Keratinocyte (primary cell): ENCODE measurements around the gene DRAM2. TPM values are rescaled to one million over a fixed set of nuclear protein-coding genes. Genes with fewer than 3 reads are reported as not detected.

ENCODE experiments used
- DNase-seq: peaks from one replicate; pipeline ENCODE4 v3.0.0-alpha.2; 2011; ENCODE audit warnings: low read depth, missing footprints, low spot score
- FAIRE-seq: peaks from 2 replicates; lab custom pipeline; 2011; peaks lifted over from hg19 to GRCh38; lab: Jason Lieb, UNC
- H2AFZ ChIP-seq: 2 replicates; pipeline ENCODE4 v1.6.0; 2012; ENCODE audit warnings: low read length, control low read depth, inconsistent platforms; ENCODE audit not compliant: control insufficient read depth
- H3K27ac ChIP-seq: 2 replicates; pipeline ENCODE4 v1.5.1; 2011; ENCODE audit warnings: low read length; ENCODE audit not compliant: control insufficient read depth, insufficient read depth
- H3K27me3 ChIP-seq: 3 replicates; pipeline ENCODE4 v1.6.0; 2011; ENCODE audit warnings: low read length; ENCODE audit not compliant: control insufficient read depth, insufficient read depth; ENCODE audit errors: extremely low read depth
- H3K36me3 ChIP-seq, 2 experiments: 2 replicates in 1 of 2; 3 replicates in 1 of 2; pipeline ENCODE4 v1.5.1; 2011; ENCODE audit warnings: low read length in 2 of 2, mild to moderate bottlenecking in 1 of 2; ENCODE audit not compliant: control insufficient read depth in 2 of 2, insufficient read depth in 2 of 2; ENCODE audit errors: extremely low read depth in 1 of 2
- H3K4me1 ChIP-seq: 3 replicates; pipeline ENCODE4 v1.5.1; 2011; ENCODE audit warnings: low read length; ENCODE audit not compliant: control insufficient read depth, insufficient read depth; ENCODE audit errors: extremely low read depth
- H3K4me2 ChIP-seq: 3 replicates; pipeline ENCODE4 v1.6.0; 2011; ENCODE audit warnings: low read depth, low read length; ENCODE audit not compliant: control insufficient read depth, insufficient read depth; ENCODE audit errors: extremely low read depth
- H3K4me3 ChIP-seq, 3 experiments: fragments of 200-600 bp in 1 of 3; sonication (generic) in 1 of 3; 2 replicates in 2 of 3; 3 replicates in 1 of 3; pipeline ENCODE4 v1.5.1; 2011 to 2016; ENCODE audit warnings: low read length in 3 of 3, mild to moderate bottlenecking in 3 of 3, control low read depth in 2 of 3, inconsistent platforms in 1 of 3, low read depth in 1 of 3, mixed read lengths in 1 of 3, mixed run types in 1 of 3, moderate library complexity in 1 of 3; ENCODE audit not compliant: control insufficient read depth in 2 of 3, insufficient read depth in 2 of 3; ENCODE audit errors: extremely low read depth in 1 of 3
- H3K79me2 ChIP-seq: 2 replicates; pipeline ENCODE4 v1.6.0; 2012; ENCODE audit warnings: low read length; ENCODE audit not compliant: control insufficient read depth, insufficient read depth
- H3K9ac ChIP-seq: 3 replicates; pipeline ENCODE4 v1.6.0; 2011; ENCODE audit warnings: low read length; ENCODE audit not compliant: control insufficient read depth, insufficient read depth; ENCODE audit errors: extremely low read depth
- H3K9me1 ChIP-seq: 3 replicates; pipeline ENCODE4 v1.6.0; 2011; ENCODE audit warnings: low read length; ENCODE audit not compliant: control insufficient read depth, insufficient read depth; ENCODE audit errors: extremely low read depth
- H3K9me3 ChIP-seq: 2 replicates; pipeline ENCODE4 v1.5.1; 2012; ENCODE audit warnings: low read depth, low read length; ENCODE audit not compliant: control insufficient read depth
- H4K20me1 ChIP-seq: 3 replicates; pipeline ENCODE4 v1.6.0; 2011; ENCODE audit warnings: low read length; ENCODE audit not compliant: control insufficient read depth, insufficient read depth; ENCODE audit errors: extremely low read depth
- EZH2 ChIP-seq: IDR thresholded peaks from one replicate; pipeline ENCODE4 v1.6.1; 2012; ENCODE audit warnings: inconsistent platforms, mild to moderate bottlenecking, low read length, moderate library complexity
- dilution Hi-C: fragments of 300-500 bp; cut with MboI; formaldehyde crosslinking; loops from one replicate; pipeline ENCODE4 v1.7.0; 2020; ENCODE audit warnings: low sequenced_read_pairs; ENCODE audit not compliant: extremely low pct_ligation_motif_present
- polyA plus RNA-seq, 5 experiments: library from polyadenylated mRNA; depleted of rRNA in 3 of 5; stranded (reverse) in 3 of 5; stranded (forward) in 1 of 5; unstranded in 1 of 5; fragments of >200 nt; gene quantifications; 1 replicate in 1 of 5; 2 replicates in 3 of 5; 3 replicates in 1 of 5; pipeline versions ENCODE4 v1.2.1 to v1.2.3, GENCODE V29; 2011 to 2012; ENCODE audit warnings: missing spikeins in 2 of 5, low read depth in 1 of 5, low replicate concordance in 1 of 5
- TF ChIP-seq, protein P1 (sequence below), 3 experiments: IDR thresholded peaks in 1 of 3; conservative IDR thresholded peaks in 1 of 3; optimal IDR thresholded peaks in 1 of 3; 2 replicates in 2 of 3; 3 replicates in 1 of 3; pipeline versions ENCODE3 to v1.5.1; 2011; ENCODE audit warnings: low read length in 3 of 3, mild to moderate bottlenecking in 3 of 3, moderate library complexity in 2 of 3, control low read depth in 1 of 3, inconsistent platforms in 1 of 3; ENCODE audit not compliant: insufficient read depth in 2 of 3; ENCODE audit errors: extremely low read depth in 1 of 3

Gene DRAM2
- polyA plus RNA-seq, 1 donor (not counting 4 experiments of a cell fraction or from before 2014, with no cell fraction given), result 118 TPM

DNA sequence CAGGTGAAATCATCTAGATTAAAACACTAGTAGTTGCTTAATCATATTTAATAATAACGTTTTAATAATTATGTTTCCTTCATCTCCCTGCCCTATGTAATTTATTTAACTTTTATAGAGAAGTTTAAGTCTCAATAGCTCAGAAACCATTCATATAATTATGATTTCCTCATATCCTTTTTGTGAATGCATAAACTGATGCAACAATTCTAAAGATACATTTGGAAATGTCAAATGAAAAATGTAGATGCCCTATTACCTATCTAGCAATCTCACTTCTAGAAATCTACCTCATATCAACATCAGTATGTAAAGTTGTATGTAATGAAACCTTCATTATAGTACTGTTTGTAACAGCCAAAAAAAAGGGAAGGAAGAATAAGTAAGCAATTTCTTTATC lies 10.5 kb downstream of the DRAM2 start:
- H3K36me3 ChIP-seq, result peaks cover 1 to 5% of the 10 kb centered on the region in 2 experiments
- DNase-seq (no peak), FAIRE-seq (no peak)
- H3K79me2 ChIP-seq, result no peaks in the 10 kb centered on the region
- no peak overlapping the region for H3K9ac ChIP-seq
- no peak overlapping the region for H2AFZ ChIP-seq
- no peak overlapping the region for H3K4me2 ChIP-seq
- H3K27ac ChIP-seq, result no peak overlapping the region
- TF ChIP-seq, protein P1, sequence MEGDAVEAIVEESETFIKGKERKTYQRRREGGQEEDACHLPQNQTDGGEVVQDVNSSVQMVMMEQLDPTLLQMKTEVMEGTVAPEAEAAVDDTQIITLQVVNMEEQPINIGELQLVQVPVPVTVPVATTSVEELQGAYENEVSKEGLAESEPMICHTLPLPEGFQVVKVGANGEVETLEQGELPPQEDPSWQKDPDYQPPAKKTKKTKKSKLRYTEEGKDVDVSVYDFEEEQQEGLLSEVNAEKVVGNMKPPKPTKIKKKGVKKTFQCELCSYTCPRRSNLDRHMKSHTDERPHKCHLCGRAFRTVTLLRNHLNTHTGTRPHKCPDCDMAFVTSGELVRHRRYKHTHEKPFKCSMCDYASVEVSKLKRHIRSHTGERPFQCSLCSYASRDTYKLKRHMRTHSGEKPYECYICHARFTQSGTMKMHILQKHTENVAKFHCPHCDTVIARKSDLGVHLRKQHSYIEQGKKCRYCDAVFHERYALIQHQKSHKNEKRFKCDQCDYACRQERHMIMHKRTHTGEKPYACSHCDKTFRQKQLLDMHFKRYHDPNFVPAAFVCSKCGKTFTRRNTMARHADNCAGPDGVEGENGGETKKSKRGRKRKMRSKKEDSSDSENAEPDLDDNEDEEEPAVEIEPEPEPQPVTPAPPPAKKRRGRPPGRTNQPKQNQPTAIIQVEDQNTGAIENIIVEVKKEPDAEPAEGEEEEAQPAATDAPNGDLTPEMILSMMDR (optimal IDR thresholded peaks at IDR 0.05 in 1 of 3, IDR thresholded peaks at IDR 0.05 in 1 of 3, conservative IDR thresholded peaks at IDR 0.05 in 1 of 3; ENCODE audit: extremely low read depth in 1 of 3, insufficient read depth in 2 of 3, low read length in 3 of 3), result no peak
- no peak for TF ChIP-seq EZH2
- no peaks in the 10 kb centered on the region for H3K4me1 ChIP-seq
- H3K9me3 ChIP-seq, result no peaks in the 10 kb centered on the region
- H3K27me3 ChIP-seq, result no peaks in the 10 kb centered on the region
- dilution Hi-C loops, result no loop called here
- no peak overlapping the region for H3K4me3 ChIP-seq
- no peaks in the 10 kb centered on the region for H3K9me1 ChIP-seq
- H4K20me1 ChIP-seq, result no peaks in the 10 kb centered on the region

DNA sequence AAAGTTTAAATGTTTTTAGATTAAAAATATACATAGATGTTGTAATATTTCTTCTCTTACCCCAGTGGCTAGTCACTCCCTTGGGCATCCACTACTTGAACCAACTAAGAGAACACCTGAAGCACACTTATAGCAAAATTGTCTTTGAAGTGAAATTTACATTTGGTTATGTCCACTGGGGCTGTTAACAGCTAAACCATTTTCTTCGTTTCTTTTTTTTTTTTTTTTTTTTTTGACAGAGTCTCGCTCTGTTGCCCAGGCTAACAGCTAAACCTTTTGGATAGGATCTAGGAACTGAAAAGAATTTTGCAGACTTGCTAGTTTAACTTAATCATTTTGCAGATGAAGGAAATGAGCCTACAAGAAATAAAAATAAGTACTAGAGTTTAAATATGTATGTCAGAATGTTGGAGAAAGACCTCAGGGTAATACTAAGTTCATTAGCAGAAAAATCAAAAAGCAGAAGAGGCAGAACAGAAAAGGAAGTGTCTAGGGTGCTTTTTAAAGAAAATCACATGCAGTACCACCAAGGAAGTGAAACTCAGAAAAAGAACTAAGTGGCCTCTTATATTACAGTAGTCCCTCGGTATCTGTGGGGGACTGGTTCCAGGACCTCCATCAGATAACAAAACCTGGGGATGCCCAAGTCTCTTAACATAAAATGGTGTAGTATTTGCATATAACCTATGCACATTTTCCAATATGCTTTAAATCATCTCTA lies 11.8 kb downstream of the DRAM2 start:
- H3K4me2 ChIP-seq, result no peak overlapping the region
- no peak overlapping the region for H3K9ac ChIP-seq
- no peak overlapping the region for H3K27ac ChIP-seq
- no peak for TF ChIP-seq EZH2
- TF ChIP-seq, protein P1 (optimal IDR thresholded peaks at IDR 0.05 in 1 of 3, IDR thresholded peaks at IDR 0.05 in 1 of 3, conservative IDR thresholded peaks at IDR 0.05 in 1 of 3; ENCODE audit: extremely low read depth in 1 of 3, insufficient read depth in 2 of 3, low read length in 3 of 3), result no peak
- H4K20me1 ChIP-seq, result no peaks in the 10 kb centered on the region
- H3K4me3 ChIP-seq, result no peak overlapping the region
- H2AFZ ChIP-seq, result no peak overlapping the region
- H3K9me3 ChIP-seq, result no peaks in the 10 kb centered on the region
- H3K79me2 ChIP-seq, result no peaks in the 10 kb centered on the region
- dilution Hi-C loops, result no loop called here
- H3K4me1 ChIP-seq, result no peaks in the 10 kb centered on the region
- H3K27me3 ChIP-seq, result no peaks in the 10 kb centered on the region
- H3K36me3 ChIP-seq, result peaks cover 1 to 7% of the 10 kb centered on the region in 2 experiments
- no peaks in the 10 kb centered on the region for H3K9me1 ChIP-seq
- FAIRE-seq (no peak), DNase-seq (no peak)
